Calu3 (cell line): ENCODE data around the gene ETFRF1. TPM values are rescaled to one million over a fixed set of nuclear protein-coding genes. Genes with fewer than 3 reads are reported as not detected.

Experiments used
- BruUV-seq: library from RNA; stranded (reverse); fragments of 400-500 nt; replicated peaks from 2 replicates; lab custom pipeline; 2021; lab: Mats Ljungman, UMichigan
- CTCF ChIA-PET: fragments of 300-600 bp; sonication (Branson Sonifier 250); formaldehyde crosslinking; loops from one replicate; lab custom pipeline; 2022; ENCODE audit warnings: antibody characterized with exemption; lab: Charles Lee
- DNase-seq: peaks from one replicate; pipeline ENCODE4 v3.0.0; 2022
- H3K27ac Mint-ChIP-seq: one replicate; pipeline ENCODE4 v1.8.0; 2022; ENCODE audit warnings: mixed read lengths; ENCODE audit not compliant: unreplicated experiment
- H3K27me3 Mint-ChIP-seq: one replicate; pipeline ENCODE4 v1.8.0; 2022; ENCODE audit warnings: mixed read lengths; ENCODE audit not compliant: unreplicated experiment
- H3K36me3 Mint-ChIP-seq: one replicate; pipeline ENCODE4 v1.8.0; 2022; ENCODE audit warnings: mild to moderate bottlenecking, moderate library complexity, mixed read lengths; ENCODE audit not compliant: insufficient read depth, unreplicated experiment
- H3K4me1 Mint-ChIP-seq: one replicate; pipeline ENCODE4 v1.8.0; 2022; ENCODE audit warnings: mild to moderate bottlenecking, low read depth, mixed read lengths; ENCODE audit not compliant: unreplicated experiment
- H3K4me3 Mint-ChIP-seq: one replicate; pipeline ENCODE4 v1.8.0; 2022; ENCODE audit warnings: mild to moderate bottlenecking, low read depth, moderate library complexity, mixed read lengths; ENCODE audit not compliant: unreplicated experiment
- H3K9me3 Mint-ChIP-seq: one replicate; pipeline ENCODE4 v1.8.0; 2022; ENCODE audit warnings: low read depth, mixed read lengths; ENCODE audit not compliant: unreplicated experiment
- intact Hi-C: fragments of 100-400 bp; cut with micrococcal nuclease; formaldehyde crosslinking; loops from one replicate; pipeline ENCODE4 v1.10.0; 2022; ENCODE audit not compliant: unreplicated experiment
- total RNA-seq: library from RNA; stranded (reverse); gene quantifications from 2 replicates; pipeline ENCODE4 v1.2.3, GENCODE V29; 2022
- TF ChIP-seq, protein P1 (sequence below): fragments of 200-600 bp; IDR thresholded peaks from one replicate; pipeline ENCODE4 v1.8.0; 2022; ENCODE audit warnings: antibody characterized with exemption; ENCODE audit not compliant: unreplicated experiment

ETFRF1 gene
- total RNA-seq, 1 experiment from 2014 or later = 10.5 TPM

DNA sequence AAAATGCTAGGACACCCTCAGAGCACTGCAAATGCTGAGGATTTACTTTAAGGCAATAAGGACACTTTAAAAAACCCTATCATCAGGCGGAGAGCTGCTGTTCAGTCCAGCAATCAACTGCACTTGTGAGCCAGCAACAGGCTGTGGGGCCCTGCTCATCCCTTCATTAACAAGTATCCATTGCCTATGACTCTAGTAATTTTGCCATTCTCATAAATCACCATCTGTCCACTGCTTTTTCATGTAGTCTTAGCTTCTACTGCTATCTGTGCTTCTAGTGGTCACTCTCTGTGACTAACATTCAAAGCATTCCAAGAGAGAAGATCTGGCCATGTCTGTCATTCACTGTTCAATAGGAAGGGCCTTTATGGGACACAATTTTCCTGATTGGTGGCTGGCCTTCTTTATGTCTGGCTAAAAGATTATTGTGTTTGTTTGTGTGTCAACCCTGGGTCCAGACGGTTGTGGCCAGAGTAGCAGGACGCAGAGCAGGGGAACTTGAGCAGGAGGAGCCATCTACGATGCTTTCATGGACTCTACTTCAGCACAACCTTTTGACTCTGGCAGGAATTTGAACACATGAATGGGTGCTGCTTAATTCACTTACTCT is 59.3 kb downstream of the ETFRF1 start:
- no peak overlapping the region for H3K27ac Mint-ChIP-seq
- peaks cover 20% of the 10 kb centered on the region for H3K36me3 Mint-ChIP-seq
- TF ChIP-seq, protein P1, sequence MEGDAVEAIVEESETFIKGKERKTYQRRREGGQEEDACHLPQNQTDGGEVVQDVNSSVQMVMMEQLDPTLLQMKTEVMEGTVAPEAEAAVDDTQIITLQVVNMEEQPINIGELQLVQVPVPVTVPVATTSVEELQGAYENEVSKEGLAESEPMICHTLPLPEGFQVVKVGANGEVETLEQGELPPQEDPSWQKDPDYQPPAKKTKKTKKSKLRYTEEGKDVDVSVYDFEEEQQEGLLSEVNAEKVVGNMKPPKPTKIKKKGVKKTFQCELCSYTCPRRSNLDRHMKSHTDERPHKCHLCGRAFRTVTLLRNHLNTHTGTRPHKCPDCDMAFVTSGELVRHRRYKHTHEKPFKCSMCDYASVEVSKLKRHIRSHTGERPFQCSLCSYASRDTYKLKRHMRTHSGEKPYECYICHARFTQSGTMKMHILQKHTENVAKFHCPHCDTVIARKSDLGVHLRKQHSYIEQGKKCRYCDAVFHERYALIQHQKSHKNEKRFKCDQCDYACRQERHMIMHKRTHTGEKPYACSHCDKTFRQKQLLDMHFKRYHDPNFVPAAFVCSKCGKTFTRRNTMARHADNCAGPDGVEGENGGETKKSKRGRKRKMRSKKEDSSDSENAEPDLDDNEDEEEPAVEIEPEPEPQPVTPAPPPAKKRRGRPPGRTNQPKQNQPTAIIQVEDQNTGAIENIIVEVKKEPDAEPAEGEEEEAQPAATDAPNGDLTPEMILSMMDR = no peak
- peaks cover 30% of the 10 kb centered on the region for H3K4me1 Mint-ChIP-seq
- no peak overlapping the region for H3K4me3 Mint-ChIP-seq
- no peak for DNase-seq
- BruUV-seq = no TSS peak
- intact Hi-C loops = no loop called here
- no peaks in the 10 kb centered on the region for H3K9me3 Mint-ChIP-seq
- CTCF ChIA-PET = no interaction called here
- no peaks in the 10 kb centered on the region for H3K27me3 Mint-ChIP-seq

Other genes starting within 250 kb of the ETFRF1 start
- gene BCAT1, start 246.1 kb upstream of the ETFRF1 start, total RNA-seq = 0.98 and 4.0 TPM in 2 replicates
- gene DNAI7, start 77 bp upstream of the ETFRF1 start, total RNA-seq = 0.33 and 0.47 TPM in 2 replicates
- gene KRAS, start 55.7 kb downstream of the ETFRF1 start, total RNA-seq = 29.5 and 35.2 TPM in 2 replicates